PC-9 (cell line): ENCODE results near the gene OPN4.

ENCODE experiments used
- EZH2 ChIP-seq: fragments of 200-600 bp; sonication (generic); IDR thresholded peaks from 2 replicates; pipeline ENCODE4 v1.8.0; 2017; ENCODE audit warnings: antibody characterized with exemption, low read depth
- TF ChIP-seq, protein P1 (sequence below): fragments of 200-600 bp; sonication (generic); conservative IDR thresholded peaks from 2 replicates; pipeline ENCODE4 v1.6.1; 2017; ENCODE audit warnings: mixed run types, antibody characterized with exemption, mild to moderate bottlenecking, moderate library complexity

DNA sequence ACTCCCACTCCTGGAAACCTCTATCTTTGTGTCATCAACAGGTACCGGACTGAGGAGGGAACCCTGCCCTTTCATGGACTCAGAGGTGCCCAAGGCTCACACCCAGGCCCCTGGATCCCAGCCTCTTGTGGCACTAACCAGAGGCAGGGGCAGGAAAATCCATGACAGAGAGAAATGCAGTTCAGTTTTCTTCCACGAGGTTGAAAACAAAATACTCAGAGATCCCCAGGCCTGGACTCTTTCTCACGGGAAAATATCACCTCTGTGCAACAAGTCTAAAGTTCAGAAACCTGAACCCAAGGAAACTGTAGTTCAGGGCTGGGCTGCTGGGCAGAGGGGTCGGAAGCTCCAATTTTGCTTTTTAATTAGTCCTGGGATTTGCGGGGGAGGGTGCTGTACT, 21.4 kb upstream of the OPN4 start:
- TF ChIP-seq, protein P1, sequence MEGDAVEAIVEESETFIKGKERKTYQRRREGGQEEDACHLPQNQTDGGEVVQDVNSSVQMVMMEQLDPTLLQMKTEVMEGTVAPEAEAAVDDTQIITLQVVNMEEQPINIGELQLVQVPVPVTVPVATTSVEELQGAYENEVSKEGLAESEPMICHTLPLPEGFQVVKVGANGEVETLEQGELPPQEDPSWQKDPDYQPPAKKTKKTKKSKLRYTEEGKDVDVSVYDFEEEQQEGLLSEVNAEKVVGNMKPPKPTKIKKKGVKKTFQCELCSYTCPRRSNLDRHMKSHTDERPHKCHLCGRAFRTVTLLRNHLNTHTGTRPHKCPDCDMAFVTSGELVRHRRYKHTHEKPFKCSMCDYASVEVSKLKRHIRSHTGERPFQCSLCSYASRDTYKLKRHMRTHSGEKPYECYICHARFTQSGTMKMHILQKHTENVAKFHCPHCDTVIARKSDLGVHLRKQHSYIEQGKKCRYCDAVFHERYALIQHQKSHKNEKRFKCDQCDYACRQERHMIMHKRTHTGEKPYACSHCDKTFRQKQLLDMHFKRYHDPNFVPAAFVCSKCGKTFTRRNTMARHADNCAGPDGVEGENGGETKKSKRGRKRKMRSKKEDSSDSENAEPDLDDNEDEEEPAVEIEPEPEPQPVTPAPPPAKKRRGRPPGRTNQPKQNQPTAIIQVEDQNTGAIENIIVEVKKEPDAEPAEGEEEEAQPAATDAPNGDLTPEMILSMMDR = no peak
- no peak for TF ChIP-seq EZH2
